Heart left ventricle (tissue), 16 donors: ENCODE results near the gene PRXL2B. TPM values are rescaled to one million over a fixed set of nuclear protein-coding genes. Genes with fewer than 3 reads are reported as not detected.
A peak's percentile ranks its signal among the peaks of the same experiment; 100 is the strongest.
"Not testable (repeated sequence)": the region's sequence is repeated elsewhere in the genome, so short reads cannot be mapped to it uniquely, and the experiment has no call there.

ENCODE experiments used
- ATAC-seq, 4 donors: fragments of 200-7000 bp; cut with Tn5 transposase; one replicate each; pipeline ENCODE4 v1.9.1; 2020 to 2022; ENCODE audit warnings: moderate library complexity in 4 of 4, mild to moderate bottlenecking in 3 of 4, moderate number of reproducible peaks in 1 of 4
- DNase-seq, 5 donors: peaks; one replicate each; pipeline ENCODE4 v3.0.0-alpha.2; 2020
- H3K27ac ChIP-seq, 12 donors: fragments of 200-600 bp; sonication (generic) in 4 of 12; one replicate each; pipeline versions ENCODE4 v1.5.0 to v1.8.0; 2016 to 2022; ENCODE audit warnings: mild to moderate bottlenecking in 2 of 12
- H3K27me3 ChIP-seq, 9 donors: fragments of 200-600 bp; sonication (generic) in 2 of 9; one replicate each; pipeline versions ENCODE4 v1.5.1 to v1.8.0; 2016 to 2022; ENCODE audit warnings: mild to moderate bottlenecking in 3 of 9
- H3K36me3 ChIP-seq, 9 donors: fragments of 200-600 bp; sonication (generic) in 2 of 9; one replicate each; pipeline versions ENCODE4 v1.5.0 to v1.8.0; 2018 to 2022; ENCODE audit warnings: mild to moderate bottlenecking in 2 of 9
- H3K4me1 ChIP-seq, 12 donors: fragments of 200-600 bp; sonication (generic) in 4 of 12; one replicate each; pipeline versions ENCODE4 v1.5.0 to v1.8.0; 2016 to 2022; ENCODE audit warnings: mild to moderate bottlenecking in 3 of 12
- H3K4me3 ChIP-seq, 12 donors: fragments of 200-600 bp; sonication (generic) in 4 of 12; one replicate each; pipeline versions ENCODE4 v1.5.0 to v1.8.0; 2017 to 2022; ENCODE audit warnings: mild to moderate bottlenecking in 9 of 12, moderate library complexity in 4 of 12
- H3K9me3 ChIP-seq, 12 donors: fragments of 200-600 bp; sonication (generic) in 4 of 12; one replicate each; pipeline versions ENCODE4 v1.5.0 to v1.8.0; 2016 to 2022; ENCODE audit warnings: mild to moderate bottlenecking in 1 of 12
- CTCF ChIP-seq, 12 donors: fragments of 200-600 bp; sonication (generic) in 4 of 12; IDR thresholded peaks; one replicate each; pipeline versions ENCODE4 v1.5.0 to v1.8.0; 2018 to 2022; ENCODE audit warnings: antibody characterized with exemption in 12 of 12, mild to moderate bottlenecking in 5 of 12
- POLR2A ChIP-seq, 2 donors: fragments of 450-650 bp; IDR thresholded peaks; one replicate each; pipeline ENCODE4 v1.6.1; 2017; ENCODE audit warnings: antibody characterized with exemption in 2 of 2, mild to moderate bottlenecking in 2 of 2, moderate library complexity in 2 of 2
- WGBS, 4 donors: extraction: QIAGEN DNeasy Blood & Tissue Kit in 2 of 4; methylation state at CpG; one replicate each; pipeline versions ENCODE4 v1.1.5 to v1.1.7; 2013 to 2018; 5-methylcytosine and 5-hydroxymethylcytosine counted together
- intact Hi-C, 10 donors: fragments of 100-400 bp; cut with DNase I; formaldehyde crosslinking; loops; one replicate each; pipeline versions ENCODE4 v1.11.1 to v1.14.2; 2022
- polyA plus RNA-seq, 2 donors: library from polyadenylated mRNA; stranded (reverse); fragments of 200-250 nt; gene quantifications; one replicate each; pipeline ENCODE4 v1.2.3, GENCODE V29; 2013
- total RNA-seq, 9 donors: library from RNA; depleted of rRNA in 2 of 9; stranded (reverse); fragments of >200 nt in 2 of 9; fragmentation: NEBNext Ultra II Directional in 3 of 9; extraction: Animal tissue kit (Norgen Biotek cat#: 25700) in 3 of 9; gene quantifications; one replicate each; pipeline versions ENCODE4 v1.1.0 to v1.2.4, GENCODE V29; 2016 to 2023
- donor health status: ischemic (EF 13 %, LVEDD 7.1; RV severe dilation, severe dysfunction).
- donor health status: healthy with polysubstance abuse.
- donor health status: DM: no; HTN: yes; CAD: no.
- donor health status: DM: no; HTN: no; CAD: no.
- donor health status: ischemic (EF 25% LVEDD 6.9; RV normal size, moderate dysfunction).
- donor health status: ischemic (EF 25% LVEDD 5.7; RV mildly dilated, moderate dysfunction).
- donor health status: healthy.
- donor health status: DM: yes; HTN: yes; CAD: no.
- donor health status: ischemic (EF 35%, LVEDD 5.7; RV mildly dilated, moderate dysfunction).
- donor health status: nonischemic (EF 11% LVEDD 7.7; RV severe dilation, severe dysfunction).
- donor health status: DM: yes; HTN: yes; CAD: no.
- donor health status: PGD.
- donor health status: ischemic (EF 29% LVEDD 5.4; RV normal size, mild dysfunction).
- donor health status: nonischemic (EF 23%, LVEDD 6.1; RV moderate dilation, normal function).

Gene PRXL2B
- total and polyA plus RNA-seq, 11 donors = 5.1 to 13.9 (median 7.9) TPM

- no peak overlapping the region for H3K27ac ChIP-seq
- H3K4me1 ChIP-seq = peaks cover 0 to 15% (median 0%) of the 10 kb centered on the region in 12 donors
- H3K36me3 ChIP-seq = no peaks in the 10 kb centered on the region
- DNase-seq (peak in 1 of 5 donors; percentile 26), ATAC-seq (no peak)
- WGBS, 4 donors = 83 to 89% (median 84%) methylated on average over 13 of the region's 13 CpGs
- TF ChIP-seq POLR2A (IDR thresholded peaks at IDR 0.05) (no peak), CTCF (IDR thresholded peaks at IDR 0.05) (no peak)
- H3K4me3 ChIP-seq = no peak overlapping the region
- intact Hi-C loops = no loop called here
- H3K27me3 ChIP-seq = peaks cover 23 to 69% (median 39%) of the 10 kb centered on the region in 9 donors
- no peaks in the 10 kb centered on the region for H3K9me3 ChIP-seq
These were observed 38.2 kb downstream of the PRXL2B start for GRCh38 chr1:2624735-2625300.

GRCh38 chr1:2625311-2625710 lies 38.7 kb downstream of the PRXL2B start:
- Histone ChIP-seq H3K27me3 (peaks cover 26 to 69% (median 41%) of the 10 kb centered on the region in 9 donors), H3K36me3 (no peaks in the 10 kb centered on the region), H3K4me1 (peaks cover 0 to 15% (median 0%) of the 10 kb centered on the region in 12 donors), H3K4me3 (no peak overlapping the region), H3K27ac (no peak overlapping the region), H3K9me3 (no peaks in the 10 kb centered on the region)
- intact Hi-C loops = no loop called here
- TF ChIP-seq POLR2A (IDR thresholded peaks at IDR 0.05) (no peak), CTCF (IDR thresholded peaks at IDR 0.05) (no peak)
- WGBS, 4 donors = 84 to 89% (median 86%) methylated on average over 10 of the region's 10 CpGs
- DNase-seq = peak in 1 of 5 donors; percentile 26
- no peak for ATAC-seq

GRCh38 chr1:2625748-2626147 lies 39.2 kb downstream of the PRXL2B start:
- H3K4me3 ChIP-seq, DNase-seq, intact Hi-C loops, H3K27ac ChIP-seq, H3K36me3 ChIP-seq, H3K9me3 ChIP-seq, ATAC-seq: not testable (repeated sequence)
- WGBS, 4 donors = 63 to 76% (median 69%) methylated on average over 7 of the region's 7 CpGs
- Histone ChIP-seq H3K27me3 (peaks cover 26 to 66% (median 41%) of the 10 kb centered on the region in 9 donors), H3K4me1 (peaks cover 0 to 15% (median 0%) of the 10 kb centered on the region in 12 donors)

- WGBS, 4 donors = 24 to 43% (median 35%) methylated on average over 5 to 6 of the region's 6 CpGs
- ATAC-seq = no peak
- peak in 1 of 5 donors; percentile 30 for DNase-seq
These were observed 41.2 kb downstream of the PRXL2B start for GRCh38 chr1:2627746-2628145.

More at GRCh38 chr1:2627746-2628145, 41.2 kb downstream of the PRXL2B start:
- no peaks in the 10 kb centered on the region for H3K9me3 ChIP-seq
- H3K27ac ChIP-seq = no peak overlapping the region
- intact Hi-C loops = no loop called here
- peaks cover 0 to 15% (median 0%) of the 10 kb centered on the region in 12 donors for H3K4me1 ChIP-seq
- no peaks in the 10 kb centered on the region for H3K36me3 ChIP-seq
- no peak for TF ChIP-seq CTCF (IDR thresholded peaks at IDR 0.05)
- TF ChIP-seq POLR2A (IDR thresholded peaks at IDR 0.05) = no peak
- peaks cover 26 to 78% (median 51%) of the 10 kb centered on the region in 9 donors for H3K27me3 ChIP-seq
- H3K4me3 ChIP-seq = no peak overlapping the region
